OCI-LY1 (cell line): ENCODE data around the gene OAS3.
A peak's percentile ranks its signal among the peaks of the same experiment; 100 is the strongest.

Experiments used
- H2AFZ ChIP-seq: fragments of 200-600 bp; sonication (generic), shearing (Covaris generic); 2 replicates; pipeline ENCODE4 v1.6.0; 2014; ENCODE audit warnings: antibody characterized with exemption, mild to moderate bottlenecking, low read length
- H3F3A ChIP-seq: fragments of 200-600 bp; sonication (generic), shearing (Covaris generic); 2 replicates; pipeline ENCODE4 v1.6.0; 2014; ENCODE audit warnings: mild to moderate bottlenecking, antibody characterized with exemption, low read length, moderate library complexity; ENCODE audit not compliant: insufficient read depth
- H3K27ac ChIP-seq: fragments of 200-600 bp; sonication (generic); 2 replicates; pipeline ENCODE4 v1.5.1; 2014; ENCODE audit warnings: low read length, mixed run types, mild to moderate bottlenecking, low read depth; ENCODE audit not compliant: poor library complexity, severe bottlenecking
- H3K27me3 ChIP-seq: fragments of 200-600 bp; sonication (generic); 2 replicates; pipeline ENCODE4 v1.6.0; 2014; ENCODE audit warnings: antibody characterized with exemption, mild to moderate bottlenecking, low read length, moderate library complexity; ENCODE audit not compliant: insufficient read depth
- H3K36me3 ChIP-seq: fragments of 200-600 bp; sonication (generic); 2 replicates; pipeline ENCODE4 v1.6.1; 2014; ENCODE audit warnings: mild to moderate bottlenecking, antibody characterized with exemption, low read length, moderate library complexity, mixed read lengths; ENCODE audit not compliant: insufficient read depth
- H3K4me1 ChIP-seq: fragments of 200-600 bp; sonication (generic); 2 replicates; pipeline ENCODE4 v1.5.1; 2014; ENCODE audit warnings: mild to moderate bottlenecking, low read length, moderate library complexity; ENCODE audit not compliant: insufficient read depth, severe bottlenecking
- H3K4me2 ChIP-seq: fragments of 200-600 bp; sonication (generic), shearing (Covaris generic); 2 replicates; pipeline ENCODE4 v1.6.1; 2014; ENCODE audit warnings: low read length
- H3K4me3 ChIP-seq: fragments of 200-600 bp; sonication (generic); 2 replicates; pipeline ENCODE4 v1.5.1; 2014; ENCODE audit warnings: low read length, low read depth, mild to moderate bottlenecking, mixed read lengths; ENCODE audit not compliant: poor library complexity, severe bottlenecking
- H3K79me2 ChIP-seq: fragments of 200-600 bp; shearing (Covaris generic); 2 replicates; pipeline ENCODE4 v1.6.1; 2016; ENCODE audit warnings: mixed run types, low read length, mixed read lengths; ENCODE audit not compliant: insufficient read depth
- H3K9ac ChIP-seq: fragments of 200-600 bp; sonication (generic), shearing (Covaris generic); 2 replicates; pipeline ENCODE4 v1.6.1; 2014; ENCODE audit warnings: mild to moderate bottlenecking, low read length, mixed read lengths
- H3K9me2 ChIP-seq: fragments of 200-600 bp; sonication (generic), shearing (Covaris generic); 2 replicates; pipeline ENCODE4 v1.6.1; 2014; ENCODE audit warnings: low read depth, mild to moderate bottlenecking, low read length, mixed read lengths
- H3K9me3 ChIP-seq: fragments of 200-600 bp; shearing (Covaris generic); 2 replicates; pipeline ENCODE4 v1.6.1; 2014; ENCODE audit warnings: low read length, mixed read lengths
- H4K20me1 ChIP-seq: fragments of 200-600 bp; sonication (generic), shearing (Covaris generic); 2 replicates; pipeline ENCODE4 v1.6.0; 2016; ENCODE audit warnings: mild to moderate bottlenecking, low read length; ENCODE audit not compliant: insufficient read depth
- CTCF ChIP-seq: fragments of 200-600 bp; sonication (generic), shearing (Covaris generic); IDR thresholded peaks from 2 replicates; pipeline ENCODE4 v1.5.1; 2017; ENCODE audit warnings: mild to moderate bottlenecking, antibody characterized with exemption, low read length, moderate library complexity, mixed read lengths
- EZH2 ChIP-seq: fragments of 200-600 bp; sonication (generic), shearing (Covaris generic); IDR thresholded peaks from 2 replicates; pipeline ENCODE4 v1.8.0; 2017; ENCODE audit warnings: borderline replicate concordance, mixed run types, mild to moderate bottlenecking, antibody characterized with exemption, low read length, moderate library complexity, mixed read lengths

The OAS3 gene

GRCh38 chr12:112938751-112939150, 477 bp downstream of the OAS3 start:
- peak overlapping the region; percentile 89 for H3K4me2 ChIP-seq
- H3F3A ChIP-seq: no peaks in the 10 kb centered on the region
- no peak for TF ChIP-seq CTCF
- TF ChIP-seq EZH2: no peak
- no peaks in the 10 kb centered on the region for H3K36me3 ChIP-seq
- H3K27me3 ChIP-seq: no peaks in the 10 kb centered on the region
- peaks cover 28% of the 10 kb centered on the region for H3K4me1 ChIP-seq
- H3K79me2 ChIP-seq: no peaks in the 10 kb centered on the region
- H2AFZ ChIP-seq: no peak overlapping the region
- H3K27ac ChIP-seq: no peak overlapping the region
- H4K20me1 ChIP-seq: no peaks in the 10 kb centered on the region
- H3K4me3 ChIP-seq: peak overlapping the region; percentile 68
- H3K9me3 ChIP-seq: no peaks in the 10 kb centered on the region
- H3K9ac ChIP-seq: peak overlapping the region; percentile 65
- no peaks in the 10 kb centered on the region for H3K9me2 ChIP-seq

DNA sequence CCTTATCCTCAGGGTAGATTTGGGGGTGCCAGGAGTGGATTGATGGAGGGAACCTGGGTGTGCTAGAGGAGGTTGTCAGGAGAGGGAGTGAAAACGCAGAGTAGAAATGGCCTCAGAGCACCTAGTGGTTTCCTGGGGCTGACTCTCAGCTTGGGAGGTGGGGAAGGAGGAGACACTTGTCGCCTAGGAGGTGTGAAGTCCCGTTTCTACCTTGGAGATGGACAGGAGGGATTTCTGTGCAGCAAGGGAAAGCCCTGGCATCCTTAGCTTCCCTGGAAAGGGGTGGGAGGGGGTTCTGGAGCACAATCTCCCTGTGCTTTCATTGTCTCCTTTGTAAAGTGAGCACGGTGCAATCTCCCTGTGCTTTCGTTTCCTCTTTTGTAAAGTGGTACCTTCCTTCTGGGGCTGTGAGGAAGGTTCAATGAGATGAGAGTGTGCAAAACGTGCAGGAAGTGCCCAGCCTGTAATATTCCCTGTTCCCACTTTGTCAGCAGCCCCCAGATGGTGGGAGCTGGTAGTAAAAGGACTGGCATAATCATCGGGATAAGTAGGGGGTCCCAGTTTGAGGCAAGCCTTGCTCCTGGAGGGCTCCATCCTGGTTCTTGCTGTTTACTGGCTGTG, 1.6 kb downstream of the OAS3 start:
- peaks cover 28% of the 10 kb centered on the region for H3K4me1 ChIP-seq
- H4K20me1 ChIP-seq: no peaks in the 10 kb centered on the region
- H3K4me2 ChIP-seq: peak overlapping the region; percentile 89
- H3K9ac ChIP-seq: peak overlapping the region; percentile 22; the same call in 1 of the 2 replicates
- peak overlapping the region; percentile 68 for H3K4me3 ChIP-seq
- peak overlapping the region; percentile 77 for H3K27ac ChIP-seq
- no peaks in the 10 kb centered on the region for H3K27me3 ChIP-seq
- no peaks in the 10 kb centered on the region for H3K9me3 ChIP-seq
- H3K79me2 ChIP-seq: no peaks in the 10 kb centered on the region
- TF ChIP-seq CTCF: no peak; the same call in 1 of the 2 replicates
- no peak for TF ChIP-seq EZH2
- H3K36me3 ChIP-seq: no peaks in the 10 kb centered on the region
- no peaks in the 10 kb centered on the region for H3K9me2 ChIP-seq
- H2AFZ ChIP-seq: no peak overlapping the region
- no peaks in the 10 kb centered on the region for H3F3A ChIP-seq

DNA sequence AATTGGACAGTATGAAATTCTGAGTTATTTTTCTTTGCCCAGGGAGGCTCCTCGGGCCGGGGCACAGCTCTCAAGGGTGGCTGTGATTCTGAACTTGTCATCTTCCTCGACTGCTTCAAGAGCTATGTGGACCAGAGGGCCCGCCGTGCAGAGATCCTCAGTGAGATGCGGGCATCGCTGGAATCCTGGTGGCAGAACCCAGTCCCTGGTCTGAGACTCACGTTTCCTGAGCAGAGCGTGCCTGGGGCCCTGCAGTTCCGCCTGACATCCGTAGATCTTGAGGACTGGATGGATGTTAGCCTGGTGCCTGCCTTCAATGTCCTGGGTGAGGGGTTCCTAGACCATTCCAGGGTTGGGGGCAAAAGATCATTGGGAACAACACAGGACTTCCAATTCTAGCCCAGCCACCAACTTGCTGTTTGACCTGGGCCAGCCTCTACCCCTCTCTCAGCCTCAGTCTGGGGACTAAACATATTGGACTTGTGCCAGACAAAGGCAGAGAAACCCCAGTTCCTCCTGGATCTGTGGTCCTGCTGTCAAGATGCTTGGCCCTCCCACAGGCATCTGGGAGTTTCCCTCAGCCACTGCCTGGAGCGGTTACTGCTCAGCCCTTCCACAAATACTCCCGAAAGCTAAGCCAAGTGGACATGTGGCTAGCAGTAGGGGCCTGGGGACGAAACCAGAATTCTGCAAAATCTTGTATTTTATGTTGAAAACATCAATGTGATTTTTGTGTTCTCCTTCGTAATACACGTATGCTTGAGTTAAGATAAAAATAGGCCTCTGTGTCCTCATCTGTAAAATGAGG, 3.5 kb downstream of the OAS3 start:
- H3K9me2 ChIP-seq: no peaks in the 10 kb centered on the region
- no peak overlapping the region for H3K4me2 ChIP-seq
- no peak overlapping the region for H3K4me3 ChIP-seq
- no peaks in the 10 kb centered on the region for H3K27me3 ChIP-seq
- no peaks in the 10 kb centered on the region for H3K36me3 ChIP-seq
- no peaks in the 10 kb centered on the region for H3K9me3 ChIP-seq
- peaks cover 28% of the 10 kb centered on the region for H3K4me1 ChIP-seq
- TF ChIP-seq CTCF (no peak), EZH2 (no peak)
- H3K27ac ChIP-seq: no peak overlapping the region
- no peak overlapping the region for H2AFZ ChIP-seq
- H3K9ac ChIP-seq: no peak overlapping the region
- no peaks in the 10 kb centered on the region for H4K20me1 ChIP-seq
- no peaks in the 10 kb centered on the region for H3F3A ChIP-seq
- no peaks in the 10 kb centered on the region for H3K79me2 ChIP-seq
